ENCODE measurements around the gene PHRF1.
"Not testable (repeated sequence)": the region's sequence is repeated elsewhere in the genome, so short reads cannot be mapped to it uniquely, and the experiment has no call there.

The PHRF1 gene

DNA sequence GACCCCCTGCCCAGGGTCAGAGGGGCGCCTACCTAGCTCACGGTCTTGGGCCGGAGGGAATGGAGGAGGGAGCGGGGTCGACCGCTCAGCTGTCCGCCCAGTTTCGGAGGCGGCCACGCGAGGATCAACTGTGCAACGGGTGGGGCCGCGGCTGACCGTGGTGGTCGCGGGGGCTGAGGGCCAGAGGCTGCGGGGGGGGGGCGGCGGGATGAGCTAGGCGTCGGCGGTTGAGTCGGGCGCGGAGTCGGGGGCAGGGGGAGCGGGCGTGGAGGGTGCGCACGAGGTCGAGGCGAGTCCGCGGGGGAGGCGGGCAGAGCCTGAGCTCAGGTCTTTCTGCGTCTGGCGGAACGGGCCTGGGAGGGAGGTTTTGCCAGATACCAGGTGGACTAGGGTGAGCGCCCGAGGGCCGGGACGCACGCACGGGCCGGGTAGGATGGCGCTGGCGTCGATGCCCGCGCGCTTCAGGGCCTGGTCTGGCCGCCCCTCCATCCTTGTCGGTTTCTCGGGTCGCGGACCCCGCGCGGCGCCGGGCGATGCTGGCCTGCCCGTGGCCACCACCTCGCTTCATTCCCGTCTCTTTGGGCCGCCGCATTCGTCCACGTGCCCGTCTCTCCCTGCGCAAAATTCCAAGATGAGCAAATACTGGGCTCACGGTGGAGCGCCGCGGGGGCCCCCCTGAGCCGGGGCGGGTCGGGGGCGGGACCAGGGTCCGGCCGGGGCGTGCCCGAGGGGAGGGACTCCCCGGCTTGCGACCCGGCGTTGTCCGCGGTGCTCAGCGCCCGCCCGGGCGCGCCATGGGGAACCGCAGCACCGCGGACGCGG, 60.5 kb downstream of the PHRF1 start, which contains the start of gene DRD4:
TSS of gene DRD4 (plus strand) at position 759 of the 822 bp plus-strand sequence. CDS start at position 795, 36 bp downstream.
- no peak for DNase-seq

DNA sequence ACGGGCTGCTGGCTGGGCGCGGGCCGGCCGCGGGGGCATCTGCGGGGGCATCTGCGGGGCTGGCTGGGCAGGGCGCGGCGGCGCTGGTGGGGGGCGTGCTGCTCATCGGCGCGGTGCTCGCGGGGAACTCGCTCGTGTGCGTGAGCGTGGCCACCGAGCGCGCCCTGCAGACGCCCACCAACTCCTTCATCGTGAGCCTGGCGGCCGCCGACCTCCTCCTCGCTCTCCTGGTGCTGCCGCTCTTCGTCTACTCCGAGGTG, 61.0 kb downstream of the PHRF1 start:
- DNase-seq, result no peak

DNA sequence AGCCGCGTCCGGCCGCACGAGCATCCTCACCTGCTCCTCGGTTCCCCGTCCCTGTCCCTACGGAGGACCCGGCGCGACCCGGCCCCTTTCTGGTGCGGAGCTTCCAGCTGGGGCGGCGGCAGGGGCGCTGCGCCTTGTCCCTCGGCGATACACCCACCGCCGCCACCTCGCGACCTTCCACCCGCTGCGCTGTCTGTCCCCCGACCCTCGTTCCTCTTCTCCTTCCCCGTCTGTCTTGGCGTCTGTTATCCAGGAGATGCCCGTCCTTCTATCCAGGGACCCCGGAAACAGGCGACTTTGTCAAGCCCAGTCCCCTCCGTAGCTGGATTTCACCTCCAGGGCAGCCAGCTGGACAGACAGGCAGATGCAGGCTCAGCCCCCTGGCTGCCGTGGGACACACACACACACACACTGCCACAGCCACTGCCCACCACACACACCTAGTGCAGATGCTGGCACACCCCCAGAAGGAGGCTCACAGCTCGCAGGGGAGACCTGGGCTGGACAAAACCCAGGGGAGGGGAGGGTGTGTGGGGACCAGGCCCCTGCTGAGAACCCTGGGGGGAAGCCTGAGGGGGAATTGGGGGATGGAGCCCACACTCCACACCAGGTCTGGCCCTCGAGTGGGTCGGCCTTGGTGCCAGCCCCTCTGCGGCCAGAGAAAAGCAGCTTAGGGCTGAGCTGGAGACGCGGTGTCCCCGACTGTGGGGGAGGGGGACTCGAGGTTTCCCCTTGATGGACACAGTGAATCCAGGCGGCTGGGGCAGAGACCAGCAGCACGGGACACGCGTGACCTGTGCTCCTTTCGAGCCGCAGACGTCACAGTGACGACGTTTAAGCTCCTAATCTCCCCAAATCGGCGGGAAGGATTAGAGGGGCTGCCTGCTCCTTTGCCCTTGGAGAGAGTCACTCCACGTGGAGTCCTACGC, 61.6 kb downstream of the PHRF1 start:
- DNase-seq, result no peak

DNA sequence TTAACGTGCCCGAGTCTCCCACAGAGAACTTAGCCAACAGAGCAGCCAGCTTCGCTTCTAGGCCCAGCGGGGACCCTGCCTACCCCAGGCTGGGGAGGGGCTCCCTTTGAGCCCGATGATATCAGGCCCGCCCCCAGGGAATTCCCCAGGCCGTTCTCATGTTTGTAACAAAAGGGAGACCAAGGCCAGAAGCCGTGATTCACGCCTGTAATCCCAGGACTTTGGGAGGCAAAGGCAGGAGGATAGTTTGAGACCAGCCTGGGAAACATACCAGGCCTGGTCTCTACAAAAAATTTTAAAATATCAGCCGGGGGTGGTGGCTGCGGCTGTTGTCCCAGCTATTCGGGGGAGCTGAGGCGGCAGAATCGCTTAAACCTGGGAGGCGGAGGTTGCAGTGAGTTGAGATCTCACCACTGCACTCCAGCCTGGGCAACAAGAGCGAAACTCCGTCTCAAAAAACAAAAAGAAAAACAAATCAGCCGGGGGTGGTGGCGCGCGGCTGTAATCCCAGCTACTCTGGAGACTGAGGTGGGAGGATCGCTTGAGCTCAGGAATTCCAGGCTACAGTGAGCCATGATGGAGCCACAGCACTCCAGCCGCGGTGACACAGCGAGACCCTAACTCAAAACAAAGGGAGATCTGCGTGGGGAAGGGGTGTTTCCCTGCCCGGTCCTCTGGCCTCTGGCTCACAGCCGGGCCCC, 62.5 kb downstream of the PHRF1 start:
- DNase-seq, result no peak

DNA sequence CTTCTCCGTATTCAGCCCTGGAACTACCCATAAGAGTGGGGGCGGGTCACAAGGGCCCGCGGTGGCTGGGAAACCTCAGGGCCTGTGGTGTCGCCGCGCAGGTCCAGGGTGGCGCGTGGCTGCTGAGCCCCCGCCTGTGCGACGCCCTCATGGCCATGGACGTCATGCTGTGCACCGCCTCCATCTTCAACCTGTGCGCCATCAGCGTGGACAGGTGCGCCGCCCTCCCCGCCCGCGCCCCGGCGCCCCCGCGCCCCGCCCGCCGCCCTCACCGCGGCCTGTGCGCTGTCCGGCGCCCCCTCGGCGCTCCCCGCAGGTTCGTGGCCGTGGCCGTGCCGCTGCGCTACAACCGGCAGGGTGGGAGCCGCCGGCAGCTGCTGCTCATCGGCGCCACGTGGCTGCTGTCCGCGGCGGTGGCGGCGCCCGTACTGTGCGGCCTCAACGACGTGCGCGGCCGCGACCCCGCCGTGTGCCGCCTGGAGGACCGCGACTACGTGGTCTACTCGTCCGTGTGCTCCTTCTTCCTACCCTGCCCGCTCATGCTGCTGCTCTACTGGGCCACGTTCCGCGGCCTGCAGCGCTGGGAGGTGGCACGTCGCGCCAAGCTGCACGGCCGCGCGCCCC, 63.2 kb downstream of the PHRF1 start:
- DNase-seq, result no peak

DNA sequence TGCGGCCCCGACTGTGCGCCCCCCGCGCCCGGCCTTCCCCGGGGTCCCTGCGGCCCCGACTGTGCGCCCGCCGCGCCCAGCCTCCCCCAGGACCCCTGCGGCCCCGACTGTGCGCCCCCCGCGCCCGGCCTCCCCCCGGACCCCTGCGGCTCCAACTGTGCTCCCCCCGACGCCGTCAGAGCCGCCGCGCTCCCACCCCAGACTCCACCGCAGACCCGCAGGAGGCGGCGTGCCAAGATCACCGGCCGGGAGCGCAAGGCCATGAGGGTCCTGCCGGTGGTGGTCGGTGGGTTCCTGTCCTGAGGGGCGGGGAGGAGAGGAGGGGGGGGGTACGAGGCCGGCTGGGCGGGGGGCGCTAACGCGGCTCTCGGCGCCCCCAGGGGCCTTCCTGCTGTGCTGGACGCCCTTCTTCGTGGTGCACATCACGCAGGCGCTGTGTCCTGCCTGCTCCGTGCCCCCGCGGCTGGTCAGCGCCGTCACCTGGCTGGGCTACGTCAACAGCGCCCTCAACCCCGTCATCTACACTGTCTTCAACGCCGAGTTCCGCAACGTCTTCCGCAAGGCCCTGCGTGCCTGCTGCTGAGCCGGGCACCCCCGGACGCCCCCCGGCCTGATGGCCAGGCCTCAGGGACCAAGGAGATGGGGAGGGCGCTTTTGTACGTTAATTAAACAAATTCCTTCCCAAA, 63.9 kb downstream of the PHRF1 start:
- DNase-seq, result no peak

DNA sequence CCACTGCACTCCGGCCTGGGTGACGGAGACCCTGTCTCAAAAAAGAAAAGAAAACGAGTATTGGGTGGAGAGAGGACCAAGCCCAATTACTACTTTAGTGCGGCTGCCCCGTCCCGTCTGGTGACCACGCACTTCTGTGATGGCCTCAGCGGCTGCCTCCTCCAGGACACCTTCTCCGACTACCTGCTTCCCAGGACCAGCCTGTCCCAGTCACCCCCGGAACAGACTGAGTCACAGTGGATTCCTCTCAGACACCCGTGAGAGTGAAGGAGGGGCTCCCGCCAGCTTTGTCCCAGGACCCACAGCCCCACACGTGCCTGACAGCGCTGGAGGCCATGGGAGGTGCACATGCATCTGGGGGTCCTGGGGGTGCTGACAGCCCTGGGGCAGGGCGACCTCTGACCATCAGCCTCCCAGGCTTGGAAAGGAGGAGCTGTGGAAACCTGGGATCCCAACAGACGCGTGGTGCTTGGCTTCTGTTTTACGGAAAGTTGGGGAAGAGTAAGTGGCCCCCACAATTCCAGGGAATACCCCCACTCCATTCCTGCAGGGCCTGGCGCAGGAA, 65.6 kb downstream of the PHRF1 start:
- no peak for DNase-seq

DNA sequence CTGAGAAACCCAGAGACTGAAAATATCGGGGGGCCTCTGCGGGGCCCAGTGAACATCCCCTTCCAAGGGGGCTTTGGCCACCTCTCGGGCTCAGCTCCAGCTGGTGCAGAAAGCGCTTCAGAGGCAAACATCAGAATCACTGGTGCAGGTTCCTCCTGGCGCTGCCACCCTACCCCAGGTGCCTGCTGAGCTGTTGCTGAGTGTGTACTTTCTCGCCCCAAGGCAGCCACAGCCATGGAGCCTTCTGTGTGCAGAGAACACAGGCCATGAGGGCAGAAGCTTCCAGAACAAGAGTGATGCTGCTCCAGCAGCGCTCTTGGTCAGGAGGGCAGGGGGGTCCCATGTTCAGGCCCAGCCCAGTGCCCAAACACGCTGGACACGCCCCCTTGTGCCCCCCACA, 67.1 kb downstream of the PHRF1 start:
- no peak for DNase-seq

DNA sequence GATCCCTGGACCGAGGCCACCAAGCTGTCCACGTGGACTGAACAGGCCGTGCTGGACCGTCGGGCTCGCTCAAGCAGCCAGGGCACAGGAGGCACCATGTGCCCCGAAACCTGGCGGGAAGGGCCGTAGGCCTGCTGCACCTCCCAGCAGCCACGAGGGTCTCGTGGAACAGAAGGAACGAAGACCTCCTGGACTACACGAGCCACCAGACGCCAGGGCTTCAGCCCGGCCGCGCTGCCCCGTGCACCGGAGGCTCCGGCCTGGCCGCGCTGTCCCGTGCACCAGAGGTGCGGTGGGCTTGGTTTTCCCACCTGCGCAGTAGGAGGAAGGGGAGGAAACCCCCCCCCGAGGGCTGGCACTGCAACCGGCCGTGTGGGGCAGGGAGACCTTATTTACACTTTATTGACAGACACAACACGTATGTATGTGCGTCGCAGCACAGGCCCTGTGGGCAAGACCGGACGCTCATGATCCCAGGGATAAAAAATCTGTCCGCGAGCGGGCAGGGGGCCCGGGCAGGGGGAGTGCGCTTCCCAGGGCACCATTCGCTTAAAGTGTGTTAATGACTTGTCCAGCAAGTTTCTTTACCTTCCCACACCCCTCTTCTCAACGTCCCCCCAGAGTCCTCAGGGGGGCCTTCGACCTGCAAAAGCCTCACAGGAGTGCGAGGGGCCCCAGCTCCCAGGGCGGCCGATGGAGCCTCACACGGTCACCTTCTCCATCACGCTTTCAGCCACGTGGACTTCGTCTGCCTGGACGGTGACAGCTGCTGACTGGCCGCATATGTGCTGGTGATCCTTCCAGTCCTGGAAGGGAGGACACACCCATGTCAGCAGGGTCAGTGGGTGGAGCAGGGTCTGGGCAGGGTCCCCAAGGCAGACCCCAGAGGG, 67.8 kb downstream of the PHRF1 start:
- no peak for DNase-seq

DNA sequence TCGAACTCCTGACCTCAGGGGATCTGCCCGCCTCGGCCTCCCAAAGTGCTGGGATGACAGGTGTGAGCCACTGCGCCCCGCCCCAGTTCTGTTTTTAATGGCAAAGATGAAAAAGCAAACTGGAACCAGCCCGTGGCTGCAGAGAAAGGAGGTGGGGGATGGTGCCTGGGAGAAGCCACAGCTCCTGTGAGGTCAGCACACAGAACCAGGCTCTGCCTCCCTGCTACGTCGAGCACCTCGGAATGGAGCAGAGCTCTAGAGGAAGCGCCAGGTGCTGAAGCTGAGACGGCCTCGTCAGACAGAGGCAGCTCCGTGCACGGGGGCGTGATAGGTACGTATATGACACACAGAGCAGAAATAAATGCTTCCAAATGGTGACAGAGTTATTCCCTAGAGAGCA, 69.3 kb downstream of the PHRF1 start:
- DNase-seq, result no peak

DNA sequence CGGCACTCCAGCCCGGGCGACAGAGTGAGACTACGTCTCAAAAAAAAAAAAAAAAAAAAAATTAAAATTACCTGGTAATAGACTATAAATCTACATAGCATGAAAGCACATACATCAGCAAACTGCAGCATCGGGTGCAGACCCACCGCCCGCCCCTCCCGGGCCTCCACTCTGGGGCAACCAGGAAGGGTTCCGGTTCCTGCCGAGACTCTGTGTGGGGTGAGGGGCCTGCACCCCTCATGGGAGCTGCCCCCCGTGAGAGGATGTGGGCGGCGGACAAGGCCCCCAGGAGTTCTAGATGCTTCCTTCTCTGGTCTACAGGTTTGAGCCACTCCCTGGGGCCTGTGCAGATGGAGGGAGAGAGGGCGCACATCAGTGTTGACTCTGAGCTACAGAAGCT, 69.9 kb downstream of the PHRF1 start:
- DNase-seq, result no peak

DNA sequence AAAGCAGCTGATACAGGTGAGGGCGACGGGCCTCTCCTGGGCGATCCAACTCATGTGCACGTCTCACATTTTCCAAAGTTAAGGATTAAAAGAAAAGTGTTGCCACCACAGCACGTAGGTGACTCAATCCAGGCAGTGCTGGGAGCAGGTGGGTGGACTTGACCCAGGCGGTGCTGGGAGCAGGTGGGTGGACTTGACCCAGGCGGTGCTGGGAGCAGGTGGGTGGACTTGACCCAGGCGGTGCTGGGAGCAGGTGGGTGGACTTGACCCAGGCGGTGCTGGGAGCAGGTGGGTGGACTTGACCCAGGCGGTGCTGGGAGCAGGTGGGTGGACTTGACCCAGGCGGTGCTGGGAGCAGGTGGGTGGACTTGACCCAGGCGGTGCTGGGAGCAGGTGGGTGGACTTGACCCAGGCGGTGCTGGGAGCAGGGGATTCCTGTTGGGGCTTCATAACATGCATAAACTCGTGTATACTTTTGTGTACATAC, 71.4 kb downstream of the PHRF1 start:
- DNase-seq, result not testable (repeated sequence)

DNA sequence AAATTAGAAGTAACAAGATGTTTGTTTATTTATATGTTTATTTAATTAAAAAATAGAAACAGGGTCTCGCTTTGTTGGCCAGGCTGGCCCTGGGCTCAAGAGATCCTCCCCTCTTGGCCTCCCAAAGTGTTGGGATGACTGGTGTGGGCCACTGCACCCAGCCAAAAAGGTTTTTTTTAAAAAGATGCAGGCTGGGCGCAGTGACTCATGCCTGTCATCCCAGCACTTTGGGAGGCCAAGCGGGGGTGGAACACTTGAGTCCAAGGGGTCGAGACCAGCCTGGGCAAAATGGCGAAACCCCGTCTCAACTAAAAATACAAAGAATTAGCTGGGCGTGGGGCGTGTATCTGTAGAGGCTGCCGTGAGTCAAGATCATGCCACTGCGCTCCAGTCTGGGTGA, 74.2 kb downstream of the PHRF1 start:
- DNase-seq, result no peak

DNA sequence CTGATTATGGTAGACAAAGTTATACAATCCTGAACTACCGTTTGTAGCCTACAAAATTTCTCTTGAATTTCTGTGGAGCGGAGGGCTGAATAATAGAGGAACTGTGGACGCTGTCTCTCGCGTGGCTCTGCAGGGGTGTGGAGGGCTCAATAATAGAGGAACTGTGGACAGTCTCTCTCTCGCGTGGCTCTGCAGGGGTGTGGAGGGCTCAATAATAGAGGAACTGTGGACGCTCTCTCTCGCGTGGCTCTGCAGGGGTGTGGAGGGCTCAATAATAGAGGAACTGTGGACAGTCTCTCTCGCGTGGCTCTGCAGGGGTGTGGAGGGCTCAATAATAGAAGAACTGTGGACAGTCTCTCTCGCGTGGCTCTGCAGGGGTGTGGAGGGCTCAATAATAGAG, 76.9 kb downstream of the PHRF1 start:
- not testable (repeated sequence) for DNase-seq

DNA sequence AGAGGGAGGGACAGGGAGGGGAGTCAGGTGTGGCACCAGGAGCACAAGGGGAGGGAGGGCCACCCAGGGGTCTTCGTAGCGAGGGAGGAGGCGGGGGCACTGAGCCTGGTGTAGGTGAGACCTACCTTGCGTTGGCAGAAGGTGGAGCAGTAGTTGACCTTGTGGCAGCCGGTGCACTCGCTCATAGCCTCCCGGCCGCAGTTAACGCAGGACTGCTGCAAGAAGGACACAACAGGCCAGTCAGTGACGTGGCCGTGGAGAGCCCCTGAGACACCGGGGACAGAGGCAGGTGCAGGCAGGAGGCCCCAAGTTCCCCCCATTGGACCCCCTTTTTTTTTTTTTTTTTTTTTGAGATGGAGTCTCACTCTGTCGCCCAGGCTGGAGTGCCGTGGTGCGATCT, 77.6 kb downstream of the PHRF1 start:
- no peak for DNase-seq

DNA sequence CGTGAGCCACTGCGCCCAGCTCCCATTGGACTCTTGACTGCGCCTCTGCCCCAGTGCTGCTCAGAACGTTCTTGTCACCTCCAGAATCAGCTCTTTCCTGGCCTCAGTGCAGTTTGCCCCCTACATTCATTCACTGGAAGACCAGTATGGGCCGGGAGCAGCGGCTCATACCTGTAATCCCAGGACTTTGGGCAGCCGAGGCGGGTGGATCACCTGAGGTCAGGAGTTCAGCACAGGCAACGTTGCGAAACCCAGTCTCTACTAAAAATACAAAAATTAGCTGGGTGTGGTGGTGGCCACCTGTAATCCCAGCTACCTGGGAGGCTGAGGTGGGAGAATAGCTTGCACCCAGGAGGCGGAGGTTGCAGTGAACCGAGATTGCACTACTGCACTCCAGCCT, 78.2 kb downstream of the PHRF1 start:
- DNase-seq, result not testable (repeated sequence)

DNA sequence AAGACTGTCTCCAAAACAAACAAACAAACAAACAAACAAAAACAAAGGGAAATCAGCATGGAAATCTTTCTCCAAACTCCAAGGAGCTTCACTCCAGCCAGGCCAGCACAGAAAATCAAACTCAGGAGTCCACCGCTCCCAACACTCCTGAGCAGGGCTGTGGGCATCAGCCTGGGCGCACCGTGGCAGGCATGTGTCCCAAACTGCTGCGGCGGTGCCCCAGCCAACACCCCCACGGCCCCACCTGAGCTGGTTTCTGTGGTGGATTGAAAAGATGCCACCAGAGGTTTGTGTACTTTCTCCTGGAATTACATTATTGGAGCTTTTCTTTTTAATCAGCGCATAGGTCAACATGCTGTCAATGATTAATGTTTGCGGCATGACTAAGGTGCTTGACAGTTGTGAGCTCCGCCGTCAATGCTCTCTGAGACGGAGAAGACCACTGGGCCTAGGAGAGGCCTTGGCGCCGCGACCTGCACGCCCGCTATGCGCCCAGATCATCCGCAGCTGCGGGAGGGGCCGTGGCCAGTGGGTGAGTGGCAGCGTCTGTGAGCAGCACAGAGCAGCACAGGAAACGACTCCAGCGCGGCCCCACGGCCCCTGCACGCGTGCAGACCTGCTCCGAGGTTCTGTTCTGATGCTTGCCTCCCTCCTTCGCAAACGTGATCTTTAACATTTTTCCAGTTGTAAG, 78.9 kb downstream of the PHRF1 start:
- no peak for DNase-seq

DNA sequence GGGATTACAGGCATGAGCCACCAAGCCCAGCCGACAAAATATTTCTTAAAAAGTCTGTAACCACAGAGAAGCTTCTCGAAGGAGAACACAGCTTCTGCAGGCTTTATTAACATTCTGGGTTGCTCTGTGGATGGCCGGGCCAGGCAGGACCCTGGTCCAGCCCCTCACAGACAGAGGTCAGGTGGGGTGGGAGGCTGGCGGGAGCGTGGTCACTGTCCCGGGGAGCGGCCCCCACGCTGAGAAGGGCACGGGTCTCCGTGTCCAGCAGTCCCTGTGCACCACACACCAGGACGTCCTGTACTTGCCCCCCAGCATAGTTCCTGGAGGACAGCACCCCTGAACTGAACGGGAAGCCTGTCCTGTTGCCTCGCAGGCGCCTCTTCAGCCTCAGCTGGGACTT, 80.2 kb downstream of the PHRF1 start:
- DNase-seq, result no peak

DNA sequence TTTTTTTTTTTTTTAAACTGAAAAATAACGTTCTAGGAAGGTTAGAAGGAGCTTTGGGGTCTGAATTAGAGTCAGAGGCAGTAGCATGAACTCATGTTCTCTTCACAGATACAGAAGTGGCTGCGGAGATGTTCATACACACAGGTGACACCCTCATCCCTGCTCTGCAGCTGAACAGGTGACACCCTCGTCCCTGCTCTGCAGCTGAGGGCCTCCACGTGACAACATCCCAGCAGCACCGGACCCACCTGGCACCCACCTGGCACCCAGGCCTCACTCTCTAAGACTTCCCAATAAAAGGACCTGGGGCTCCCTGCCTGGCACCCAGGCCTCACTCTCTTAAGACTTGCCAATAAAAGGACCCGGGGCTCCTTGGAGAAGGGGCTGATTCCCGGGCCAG, 80.6 kb downstream of the PHRF1 start:
- no peak for DNase-seq

DNA sequence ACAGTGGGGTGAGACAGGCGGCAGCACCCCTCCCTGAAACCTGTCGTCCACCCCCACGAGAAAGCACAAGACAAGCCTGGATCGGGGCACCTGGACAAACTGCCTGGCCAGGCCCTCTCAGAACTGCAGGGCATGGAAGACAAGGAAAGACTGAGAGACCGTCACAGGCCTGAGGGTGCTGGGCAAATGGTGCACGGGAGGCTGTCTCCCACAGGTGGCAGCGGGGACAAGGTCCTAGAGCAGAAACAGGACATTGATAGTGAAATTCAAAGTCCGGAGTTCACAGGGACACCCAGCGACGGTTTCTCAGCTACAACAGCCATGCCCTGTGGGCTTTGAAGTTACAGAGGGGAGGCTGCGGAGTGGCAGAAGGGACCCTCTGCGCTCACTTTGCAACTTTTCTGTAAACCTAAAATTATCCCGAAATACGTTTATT, 81.4 kb downstream of the PHRF1 start:
- DNase-seq, result no peak
